Superior temporal gyrus (tissue), 1 donor: Measurements from ENCODE around the gene C14orf180.

ENCODE experiments used
- DNase-seq: peaks from one replicate; pipeline ENCODE4 v3.0.0-alpha.2; 2016; ENCODE audit errors: extremely low spot score

Gene C14orf180

GRCh38 chr14:104561632-104562495 lies 17.7 kb upstream of the C14orf180 start:
- no peak for DNase-seq

GRCh38 chr14:104562606-104563005 lies 17.0 kb upstream of the C14orf180 start:
- no peak for DNase-seq

- no peak for DNase-seq
Measured at GRCh38 chr14:104563191-104563741, 16.3 kb upstream of the C14orf180 start.

GRCh38 chr14:104563742-104564615 lies 15.6 kb upstream of the C14orf180 start:
- peak; percentile 74 for DNase-seq

GRCh38 chr14:104564744-104565679 lies 14.6 kb upstream of the C14orf180 start:
- DNase-seq: no peak

GRCh38 chr14:104567141-104567956 lies 12.2 kb upstream of the C14orf180 start:
- no peak for DNase-seq

GRCh38 chr14:104567957-104568225 lies 11.7 kb upstream of the C14orf180 start:
- DNase-seq: no peak

GRCh38 chr14:104568620-104569019 lies 10.9 kb upstream of the C14orf180 start:
- DNase-seq: no peak

GRCh38 chr14:104569435-104569834 lies 10.1 kb upstream of the C14orf180 start:
- DNase-seq: no peak

GRCh38 chr14:104571246-104571645 lies 8.3 kb upstream of the C14orf180 start:
- no peak for DNase-seq

GRCh38 chr14:104572024-104572626 lies 7.4 kb upstream of the C14orf180 start:
- DNase-seq: no peak

- DNase-seq: no peak
Measured at GRCh38 chr14:104572668-104573067, 6.9 kb upstream of the C14orf180 start.

- no peak for DNase-seq
Measured at GRCh38 chr14:104573930-104574329, 5.6 kb upstream of the C14orf180 start.

GRCh38 chr14:104574536-104574935 lies 5.0 kb upstream of the C14orf180 start:
- no peak for DNase-seq

GRCh38 chr14:104574978-104575583 lies 4.5 kb upstream of the C14orf180 start:
- DNase-seq: no peak

GRCh38 chr14:104576232-104576969 lies 3.2 kb upstream of the C14orf180 start:
- no peak for DNase-seq

- DNase-seq: no peak
Measured at GRCh38 chr14:104576970-104577332, 2.6 kb upstream of the C14orf180 start.

- DNase-seq: no peak
Measured at GRCh38 chr14:104577426-104577825, 2.1 kb upstream of the C14orf180 start.

GRCh38 chr14:104577847-104578301 lies 1.7 kb upstream of the C14orf180 start:
- no peak for DNase-seq
